Measurements from ENCODE around the gene EVPLL. TPM values are rescaled to one million over a fixed set of nuclear protein-coding genes. Genes with fewer than 3 reads are reported as not detected.
"Not testable (repeated sequence)": the region's sequence is repeated elsewhere in the genome, so short reads cannot be mapped to it uniquely, and the experiment has no call there.

Gene EVPLL
- not detected for total RNA-seq
- polyA plus RNA-seq: under 1 TPM in 1 of 2 donors, not detected in 1; 0.46 TPM
- not detected for total RNA-seq

- no peak within 1 kb of the TSS for H3K4me3 Mint-ChIP-seq
- Histone ChIP-seq H3K36me3 (ENCODE audit: control insufficient read depth in 2 of 3, insufficient read depth in 3 of 3, low read length in 3 of 3) (no peaks in the 10 kb centered on the region), H3K4me3 (ENCODE audit: low read length) (no peak within 1 kb of the TSS), H3K9me3 (ENCODE audit: control insufficient read depth in 2 of 3, low read length in 3 of 3) (no peaks in the 10 kb centered on the region), H3K27me3 (ENCODE audit: control insufficient read depth in 2 of 2, insufficient read depth in 2 of 2, low read length in 2 of 2) (no peaks in the 10 kb centered on the region), H3K4me1 (ENCODE audit: control insufficient read depth in 2 of 2, insufficient read depth in 2 of 2, low read length in 2 of 2) (no peaks in the 10 kb centered on the region), H3K27ac (ENCODE audit: low read depth, low read length) (no peak within 1 kb of the TSS)
- peaks cover 0 to 5% (median 0%) of the 10 kb centered on the region in 5 donors for H3K36me3 Mint-ChIP-seq
- H3K4me1 Mint-ChIP-seq: peaks cover 0 to 5% (median 0%) of the 10 kb centered on the region in 7 donors
- H3K9me3 Mint-ChIP-seq: peaks cover 0 to 4% (median 0%) of the 10 kb centered on the region in 11 donors
- no peak within 1 kb of the TSS for H3K27ac Mint-ChIP-seq
- CTCF ChIA-PET: no interaction called here
- ATAC-seq (peak; percentile 54), DNase-seq (no peak)
- peaks cover 6 to 13% (median 6%) of the 10 kb centered on the region in 5 donors for H3K27me3 Mint-ChIP-seq
- POLR2A ChIA-PET: no interaction called here
- intact Hi-C loops (cut with micrococcal nuclease): no loop called here
These were observed at the start of gene EVPLL for GRCh38 chr17:18377437-18378204. Gene EVPLL, plus strand, starts transcription at chr17:18377778. Its CDS starts 3,160 bp downstream, at chr17:18380938.

DNA sequence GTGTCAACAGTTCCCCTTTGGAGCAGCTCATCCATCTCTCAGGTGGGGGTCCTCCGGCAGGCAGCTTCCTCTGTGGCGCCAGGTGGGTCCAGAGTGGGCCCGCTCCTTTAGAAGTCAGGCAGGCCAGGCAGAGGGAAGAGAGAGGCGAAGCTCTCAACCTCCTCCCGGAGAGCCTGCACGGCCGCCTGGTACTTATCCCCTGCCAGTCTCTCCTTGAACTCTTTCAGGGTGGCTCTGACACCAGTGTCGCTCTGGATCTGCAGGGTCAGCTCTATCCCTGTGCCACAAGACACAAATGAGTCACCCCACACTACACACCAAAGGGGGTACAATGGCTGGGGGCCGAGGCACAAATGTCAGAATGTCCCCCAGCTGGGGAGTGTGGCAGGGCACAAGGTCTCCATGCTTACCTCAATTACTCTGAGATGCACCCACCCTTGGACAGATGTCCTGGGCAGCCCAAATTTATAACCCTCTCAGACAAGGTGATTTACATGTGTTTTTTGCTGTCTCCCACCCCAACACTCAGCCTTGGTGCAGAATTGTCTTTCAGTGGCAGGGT, 48.9 kb upstream of the EVPLL start:
- Histone ChIP-seq H3K27me3 (ENCODE audit: control insufficient read depth in 2 of 2, insufficient read depth in 2 of 2, low read length in 2 of 2) (no peaks in the 10 kb centered on the region), H3K4me3 (ENCODE audit: low read length) (no peak overlapping the region), H3K9me3 (ENCODE audit: control insufficient read depth in 2 of 3, low read length in 3 of 3) (no peaks in the 10 kb centered on the region), H3K36me3 (ENCODE audit: control insufficient read depth in 2 of 3, insufficient read depth in 3 of 3, low read length in 3 of 3) (peaks cover 4 to 85% (median 9%) of the 10 kb centered on the region in 3 experiments), H3K27ac (ENCODE audit: low read depth, low read length) (no peak overlapping the region), H3K4me1 (ENCODE audit: control insufficient read depth in 2 of 2, insufficient read depth in 2 of 2, low read length in 2 of 2) (peaks cover 0 to 13% of the 10 kb centered on the region in 2 donors)
- ATAC-seq (no peak), DNase-seq (no peak)
- peak overlapping the region in 2 of 9 donors; percentile 9 to 30 for H3K27ac Mint-ChIP-seq
- no peaks in the 10 kb centered on the region for H3K9me3 Mint-ChIP-seq
- H3K27me3 Mint-ChIP-seq: no peaks in the 10 kb centered on the region
- no peak overlapping the region for H3K4me3 Mint-ChIP-seq
- H3K36me3 Mint-ChIP-seq: peaks cover 0 to 35% (median 5%) of the 10 kb centered on the region in 5 donors
- intact Hi-C loops (cut with micrococcal nuclease): no loop called here
- CTCF ChIA-PET: interaction anchor here (1.1 kb wide), 1 partner anchor 20 kb away, joined by 3 read pairs; no protein-coding TSS in a partner anchor
- H3K4me1 Mint-ChIP-seq: peaks cover 15 to 24% (median 19%) of the 10 kb centered on the region in 7 donors
- POLR2A ChIA-PET: interaction anchor here (1.1 kb wide), 1 partner anchor 13 kb away, joined by 3 read pairs; no protein-coding TSS in a partner anchor

- POLR2A ChIA-PET: no interaction called here
- Histone ChIP-seq H3K27ac (ENCODE audit: low read depth, low read length) (no peak overlapping the region), H3K36me3 (ENCODE audit: control insufficient read depth in 2 of 3, insufficient read depth in 3 of 3, low read length in 3 of 3) (peaks cover 0 to 69% (median under 1%) of the 10 kb centered on the region in 3 experiments), H3K27me3 (ENCODE audit: control insufficient read depth in 2 of 2, insufficient read depth in 2 of 2, low read length in 2 of 2) (no peaks in the 10 kb centered on the region), H3K4me3 (ENCODE audit: low read length) (no peak overlapping the region), H3K9me3 (ENCODE audit: control insufficient read depth in 2 of 3, low read length in 3 of 3) (no peaks in the 10 kb centered on the region), H3K4me1 (ENCODE audit: control insufficient read depth in 2 of 2, insufficient read depth in 2 of 2, low read length in 2 of 2) (peaks cover 0 to 13% of the 10 kb centered on the region in 2 donors)
- peak overlapping the region in 7 of 9 donors; percentile 45 to 86 (median 67) for H3K27ac Mint-ChIP-seq
- ATAC-seq (peak; percentile 63), DNase-seq (no peak)
- H3K27me3 Mint-ChIP-seq: no peaks in the 10 kb centered on the region
- H3K36me3 Mint-ChIP-seq: peaks cover 0 to 18% (median 2%) of the 10 kb centered on the region in 5 donors
- CTCF ChIA-PET: interaction anchor here (1.2 kb wide), 1 partner anchor 11 kb away, joined by 4 read pairs; no protein-coding TSS in a partner anchor
- intact Hi-C loops (cut with micrococcal nuclease): no loop called here
- no peaks in the 10 kb centered on the region for H3K9me3 Mint-ChIP-seq
- peaks cover 8 to 15% (median 9%) of the 10 kb centered on the region in 7 donors for H3K4me1 Mint-ChIP-seq
- peak overlapping the region in 7 of 10 donors; percentile 10 to 78 (median 49) for H3K4me3 Mint-ChIP-seq
These were observed 45.7 kb upstream of the EVPLL start for GRCh38 chr17:18331879-18332278.

DNA sequence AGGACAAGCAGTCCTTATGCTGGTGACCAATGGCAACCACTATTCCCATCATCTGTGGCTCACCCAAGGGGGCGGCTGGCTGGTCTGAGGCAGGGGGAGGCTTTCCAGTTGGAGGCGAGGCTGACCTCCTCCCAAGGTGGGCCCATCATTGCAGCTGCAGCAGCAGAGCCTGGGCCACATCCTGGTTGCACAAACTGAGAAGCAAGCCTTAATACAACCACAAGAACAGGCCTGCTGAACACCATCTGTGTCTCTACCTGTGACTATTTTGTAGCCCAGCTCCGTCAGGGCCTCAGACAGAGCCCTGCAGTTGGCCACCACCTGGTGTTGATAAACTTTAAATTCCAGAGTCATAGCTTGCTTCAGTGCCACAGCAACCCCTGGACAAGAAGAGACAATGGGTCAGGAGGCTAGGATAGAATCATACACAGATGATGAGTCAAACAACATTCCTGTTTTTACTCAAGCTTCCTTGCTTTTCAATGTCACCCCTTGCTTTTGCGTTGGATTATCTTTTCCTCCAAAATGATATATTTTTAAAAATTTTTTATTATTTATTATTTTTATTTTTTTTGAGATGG, 44.6 kb upstream of the EVPLL start:
- no peaks in the 10 kb centered on the region for H3K27me3 ChIP-seq (ENCODE audit: control insufficient read depth in 2 of 2, insufficient read depth in 2 of 2, low read length in 2 of 2)
- Mint-ChIP-seq H3K27ac (no peak overlapping the region), H3K27me3 (no peaks in the 10 kb centered on the region), H3K4me1 (peaks cover 8 to 15% (median 9%) of the 10 kb centered on the region in 7 donors), H3K4me3 (no peak overlapping the region), H3K9me3 (no peaks in the 10 kb centered on the region), H3K36me3 (peaks cover 0 to 16% (median 5%) of the 10 kb centered on the region in 5 donors)
- ATAC-seq (no peak), DNase-seq (no peak)
- H3K27ac ChIP-seq (ENCODE audit: low read depth, low read length): no peak overlapping the region
- H3K36me3 ChIP-seq (ENCODE audit: control insufficient read depth in 2 of 3, insufficient read depth in 3 of 3, low read length in 3 of 3): peaks cover 0 to 58% (median 0%) of the 10 kb centered on the region in 3 experiments
- H3K9me3 ChIP-seq (ENCODE audit: control insufficient read depth in 2 of 3, low read length in 3 of 3): no peaks in the 10 kb centered on the region
- ChIA-PET CTCF (no interaction called here), POLR2A (no interaction called here)
- intact Hi-C loops (cut with micrococcal nuclease): no loop called here
- no peak overlapping the region for H3K4me3 ChIP-seq (ENCODE audit: low read length)
- peaks cover 0 to 13% of the 10 kb centered on the region in 2 donors for H3K4me1 ChIP-seq (ENCODE audit: control insufficient read depth in 2 of 2, insufficient read depth in 2 of 2, low read length in 2 of 2)

DNA sequence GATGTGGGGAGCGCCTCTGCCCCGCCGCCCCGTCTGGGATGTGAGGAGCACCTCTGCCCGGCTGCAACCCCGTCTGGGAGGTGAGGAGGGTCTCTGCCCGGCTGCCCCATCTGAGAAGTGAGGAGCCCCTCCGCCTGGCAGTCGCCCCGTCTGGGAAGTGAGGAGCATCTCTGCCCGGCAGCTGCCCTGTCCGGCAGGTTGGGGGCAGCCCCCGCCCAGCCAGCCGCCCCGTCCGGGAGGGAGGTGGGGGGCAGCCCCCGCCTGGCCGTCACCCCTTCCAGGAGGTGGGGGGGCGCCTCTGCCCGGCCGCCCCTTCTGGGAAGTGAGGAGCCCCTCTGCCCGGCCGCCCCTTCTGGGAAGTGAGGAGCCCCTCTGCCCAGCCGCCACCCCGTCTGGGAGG, 39.4 kb upstream of the EVPLL start:
- not testable (repeated sequence) for H3K27ac Mint-ChIP-seq, H3K9me3 Mint-ChIP-seq

DNA sequence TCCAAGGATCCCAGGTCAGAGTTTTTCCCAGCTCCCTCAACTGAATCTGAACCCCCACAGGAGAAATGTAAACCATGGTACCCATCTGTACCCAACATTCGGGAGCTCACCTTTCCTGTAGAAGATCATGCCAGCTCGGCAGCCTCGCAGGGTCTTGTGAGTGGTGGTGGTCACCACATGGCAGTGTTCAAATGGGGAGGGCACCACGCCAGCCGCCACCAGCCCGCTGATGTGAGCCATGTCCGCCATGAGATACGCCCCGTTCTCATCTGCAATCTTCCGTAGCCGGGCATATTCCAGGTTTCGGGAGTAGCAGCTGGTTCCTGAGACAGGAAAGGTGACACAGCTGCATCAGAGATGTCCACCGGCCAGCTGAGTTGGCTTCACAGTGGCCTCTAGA, 37.6 kb upstream of the EVPLL start:
- H3K9me3 Mint-ChIP-seq: no peaks in the 10 kb centered on the region
- no peak overlapping the region for H3K4me3 ChIP-seq (ENCODE audit: low read length)
- no peaks in the 10 kb centered on the region for H3K4me1 ChIP-seq (ENCODE audit: control insufficient read depth in 2 of 2, insufficient read depth in 2 of 2, low read length in 2 of 2)
- CTCF ChIA-PET: interaction anchor here (0.7 kb wide), 1 partner anchor 18 kb away, joined by 3 read pairs; no protein-coding TSS in a partner anchor
- no peaks in the 10 kb centered on the region for H3K9me3 ChIP-seq (ENCODE audit: control insufficient read depth in 2 of 3, low read length in 3 of 3)
- H3K4me1 Mint-ChIP-seq: peaks cover 0 to 2% (median 0%) of the 10 kb centered on the region in 7 donors
- DNase-seq (no peak), ATAC-seq (no peak)
- no peaks in the 10 kb centered on the region for H3K27me3 ChIP-seq (ENCODE audit: control insufficient read depth in 2 of 2, insufficient read depth in 2 of 2, low read length in 2 of 2)
- no peaks in the 10 kb centered on the region for H3K27me3 Mint-ChIP-seq
- H3K36me3 Mint-ChIP-seq: peaks cover 5 to 33% (median 24%) of the 10 kb centered on the region in 5 donors
- H3K27ac Mint-ChIP-seq: no peak overlapping the region
- H3K4me3 Mint-ChIP-seq: no peak overlapping the region
- peaks cover 0 to 41% (median 3%) of the 10 kb centered on the region in 3 experiments for H3K36me3 ChIP-seq (ENCODE audit: control insufficient read depth in 2 of 3, insufficient read depth in 3 of 3, low read length in 3 of 3)
- H3K27ac ChIP-seq (ENCODE audit: low read depth, low read length): no peak overlapping the region
- intact Hi-C loops (cut with micrococcal nuclease): no loop called here
- POLR2A ChIA-PET: no interaction called here

More for the DNA sequence above, 39.4 kb upstream of the EVPLL start:
- DNase-seq; POLR2A ChIA-PET; H3K27ac ChIP-seq (ENCODE audit: low read depth, low read length); H3K9me3 ChIP-seq (ENCODE audit: control insufficient read depth in 2 of 3, low read length in 3 of 3); H3K4me1 Mint-ChIP-seq; H3K4me3 ChIP-seq (ENCODE audit: low read length); H3K27me3 Mint-ChIP-seq; intact Hi-C loops (cut with micrococcal nuclease); H3K4me1 ChIP-seq (ENCODE audit: control insufficient read depth in 2 of 2, insufficient read depth in 2 of 2, low read length in 2 of 2); CTCF ChIA-PET; ATAC-seq; H3K4me3 Mint-ChIP-seq; H3K27me3 ChIP-seq (ENCODE audit: control insufficient read depth in 2 of 2, insufficient read depth in 2 of 2, low read length in 2 of 2): not testable (repeated sequence)
- H3K36me3 Mint-ChIP-seq: peaks cover 5 to 33% (median 20%) of the 10 kb centered on the region in 5 donors
- H3K36me3 ChIP-seq (ENCODE audit: control insufficient read depth in 2 of 3, insufficient read depth in 3 of 3, low read length in 3 of 3): peaks cover 0 to 39% (median 3%) of the 10 kb centered on the region in 3 experiments

Measured in naive thymus-derived CD4-positive, alpha-beta T cell (primary cell).